CD4-positive, alpha-beta T cell treated with Interleukin-21 for 1 hour (primary cell): ENCODE results near the gene IPPK.
"Not testable (repeated sequence)": the region's sequence is repeated elsewhere in the genome, so short reads cannot be mapped to it uniquely, and the experiment has no call there.

Experiments used
- DNase-seq: peaks from one replicate; pipeline ENCODE4 v3.0.0-alpha.2; 2020

Gene IPPK

GRCh38 chr9:92613268-92614122 is 56.4 kb downstream of the IPPK start:
- DNase-seq: no peak

GRCh38 chr9:92612816-92613215 is 57.1 kb downstream of the IPPK start:
- no peak for DNase-seq

GRCh38 chr9:92612292-92612691 is 57.6 kb downstream of the IPPK start:
- no peak for DNase-seq

- DNase-seq: no peak
Measured at GRCh38 chr9:92611621-92612285, 58.2 kb downstream of the IPPK start.

GRCh38 chr9:92610470-92611420 is 59.2 kb downstream of the IPPK start:
- DNase-seq: no peak

GRCh38 chr9:92608909-92609445 is 61.0 kb downstream of the IPPK start:
- DNase-seq: no peak

- no peak for DNase-seq
Measured at GRCh38 chr9:92608241-92608908, 61.6 kb downstream of the IPPK start.

GRCh38 chr9:92607773-92608172 is 62.2 kb downstream of the IPPK start:
- DNase-seq: no peak

GRCh38 chr9:92607088-92607487 is 62.8 kb downstream of the IPPK start:
- DNase-seq: no peak

GRCh38 chr9:92605224-92605623 is 64.7 kb downstream of the IPPK start:
- DNase-seq: no peak

GRCh38 chr9:92603990-92604389 is 65.9 kb downstream of the IPPK start:
- DNase-seq: no peak

- DNase-seq: no peak
Measured at GRCh38 chr9:92603100-92603499, 66.8 kb downstream of the IPPK start.

GRCh38 chr9:92602413-92602812 is 67.5 kb downstream of the IPPK start:
- no peak for DNase-seq

GRCh38 chr9:92601451-92601850 is 68.5 kb downstream of the IPPK start:
- no peak for DNase-seq

GRCh38 chr9:92600462-92601261 is 69.3 kb downstream of the IPPK start:
- no peak for DNase-seq

GRCh38 chr9:92599938-92600461 is 69.9 kb downstream of the IPPK start:
- no peak for DNase-seq

GRCh38 chr9:92598382-92598781 is 71.5 kb downstream of the IPPK start:
- DNase-seq: no peak

GRCh38 chr9:92595930-92596329 is 74.0 kb downstream of the IPPK start:
- no peak for DNase-seq

- not testable (repeated sequence) for DNase-seq
Measured at GRCh38 chr9:92595075-92595474, 74.9 kb downstream of the IPPK start.

- DNase-seq: no peak
Measured at GRCh38 chr9:92592946-92593861, 76.7 kb downstream of the IPPK start.
